ENCODE results near the gene WIPF2.

GRCh38 chr17:40312893-40313667, 94.0 kb downstream of the WIPF2 start:
- TF ChIP-seq POLR2AphosphoS5 (IDR thresholded peaks at IDR 0.05; ENCODE audit: low read depth, low read length) (no peak), REST (IDR thresholded peaks at IDR 0.05; ENCODE audit: insufficient read depth in 1 of 2, low read depth in 2 of 2, low read length in 2 of 2) (no peak), FOXP2 (optimal IDR thresholded peaks at IDR 0.05; ENCODE audit: borderline replicate concordance, extremely low read depth, extremely low read length, insufficient read depth) (no peak)

Data from PFSK-1 (cell line).